ENCODE results near the gene KIAA1958.

The KIAA1958 gene

DNA sequence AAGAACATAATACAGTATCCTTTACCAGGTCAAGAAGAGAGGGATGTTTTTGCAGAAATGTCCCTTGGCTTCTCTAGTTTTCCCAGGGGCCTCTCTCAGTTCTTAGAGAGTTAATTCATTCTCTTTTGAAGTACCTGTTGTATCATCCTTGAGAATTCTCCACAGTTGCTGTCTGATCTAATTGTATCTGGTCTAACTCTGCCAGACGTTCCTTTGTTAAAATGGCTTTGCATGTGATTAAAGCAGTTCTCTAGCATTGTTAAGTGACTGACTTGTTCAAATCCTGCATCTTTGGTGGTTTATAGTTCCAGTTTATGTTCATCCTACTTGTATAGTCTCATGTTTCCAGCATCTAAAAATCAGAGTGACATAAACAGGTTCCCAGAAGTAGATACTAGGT, 65.0 kb downstream of the KIAA1958 start:
- H3K27ac ChIP-seq: no peak overlapping the region

DNA sequence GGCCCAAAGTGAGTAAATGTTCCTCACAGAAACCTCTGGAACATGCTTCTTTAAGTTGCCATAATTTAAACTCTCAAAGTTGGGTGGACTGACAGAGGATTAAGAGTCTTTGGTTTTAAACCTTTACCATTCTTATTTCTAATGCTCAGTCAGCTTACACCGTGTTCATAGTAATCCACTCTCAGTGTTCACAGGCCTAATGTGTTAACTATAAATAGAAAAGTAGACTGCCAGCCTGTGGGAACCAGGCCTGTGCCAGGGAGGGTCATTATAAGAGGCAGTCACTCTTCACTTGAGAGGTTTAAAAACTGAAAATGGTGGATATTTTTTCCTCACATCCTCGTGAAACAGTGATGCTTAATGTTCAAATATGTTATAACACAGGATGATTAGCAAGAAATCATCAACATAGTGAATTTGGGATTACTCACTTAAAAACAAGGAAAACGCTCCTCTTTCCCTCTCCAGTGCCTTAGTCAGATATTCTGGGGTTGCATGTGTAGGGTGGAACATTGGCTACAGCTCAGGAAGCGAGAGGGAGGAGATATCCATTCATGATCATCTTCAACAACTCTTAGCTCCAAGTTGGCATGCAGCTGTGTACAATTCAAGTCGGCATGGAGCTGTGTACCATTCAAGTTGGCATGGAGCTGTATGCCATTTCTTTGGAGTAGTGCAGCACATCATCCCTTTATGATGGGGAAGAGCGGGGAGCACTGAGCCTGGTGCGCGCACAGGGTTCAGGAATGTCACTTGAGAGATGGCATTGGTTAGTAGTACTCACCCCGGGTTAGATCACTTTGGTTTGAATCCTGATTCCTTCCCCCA, 65.8 kb downstream of the KIAA1958 start:
- no peak overlapping the region for H3K4me3 ChIP-seq
- H3K27ac ChIP-seq: no peak overlapping the region

More for the DNA sequence above, 65.0 kb downstream of the KIAA1958 start:
- H3K4me3 ChIP-seq: no peak overlapping the region

DNA sequence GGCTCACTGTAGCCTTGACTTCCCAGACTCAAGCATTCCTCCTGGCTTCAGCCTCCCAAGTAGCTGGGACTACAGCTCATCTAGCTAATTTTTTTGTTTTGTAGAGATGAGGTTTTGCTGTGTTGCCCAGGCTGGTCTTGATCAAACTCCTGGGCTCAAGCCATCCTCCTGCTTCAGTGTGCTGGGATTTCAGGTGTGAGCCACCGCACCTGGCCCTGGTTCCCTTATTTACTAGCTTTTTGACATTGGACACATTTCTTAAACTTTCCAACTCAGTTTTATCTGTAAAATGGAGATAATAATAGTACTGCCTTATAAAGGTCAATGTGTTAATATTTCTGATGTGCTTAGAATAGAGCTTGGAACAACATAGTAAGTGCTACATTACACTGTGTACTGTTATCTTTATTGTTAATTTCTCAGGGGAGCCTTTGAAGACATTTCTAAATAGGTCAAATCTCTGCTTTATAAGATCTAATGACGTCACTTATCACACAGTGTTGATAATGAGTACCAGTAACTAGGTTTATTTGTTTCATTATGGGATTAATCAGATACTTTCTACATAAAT, 66.7 kb downstream of the KIAA1958 start:
- no peak overlapping the region for H3K4me3 ChIP-seq
- H3K27ac ChIP-seq: no peak overlapping the region

DNA sequence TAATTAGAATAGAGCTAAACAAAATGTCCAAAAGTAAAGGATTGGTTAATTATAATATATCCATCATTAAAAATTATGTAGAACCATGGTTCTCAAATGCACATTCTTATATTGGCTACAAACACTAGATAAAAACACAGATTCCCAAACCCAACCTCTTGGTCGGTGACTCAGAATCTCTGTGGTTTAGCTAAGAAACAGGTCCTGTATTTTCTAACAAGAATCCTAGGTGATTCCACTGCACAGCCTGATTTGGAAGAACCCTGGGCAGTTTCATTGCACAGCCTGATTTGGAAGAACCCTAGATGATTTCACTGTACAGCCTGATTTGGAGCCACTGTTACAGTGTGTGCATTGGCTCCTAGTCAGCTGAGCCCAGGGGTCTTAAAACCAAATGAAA, 67.9 kb downstream of the KIAA1958 start:
- no peak overlapping the region for H3K27ac ChIP-seq

DNA sequence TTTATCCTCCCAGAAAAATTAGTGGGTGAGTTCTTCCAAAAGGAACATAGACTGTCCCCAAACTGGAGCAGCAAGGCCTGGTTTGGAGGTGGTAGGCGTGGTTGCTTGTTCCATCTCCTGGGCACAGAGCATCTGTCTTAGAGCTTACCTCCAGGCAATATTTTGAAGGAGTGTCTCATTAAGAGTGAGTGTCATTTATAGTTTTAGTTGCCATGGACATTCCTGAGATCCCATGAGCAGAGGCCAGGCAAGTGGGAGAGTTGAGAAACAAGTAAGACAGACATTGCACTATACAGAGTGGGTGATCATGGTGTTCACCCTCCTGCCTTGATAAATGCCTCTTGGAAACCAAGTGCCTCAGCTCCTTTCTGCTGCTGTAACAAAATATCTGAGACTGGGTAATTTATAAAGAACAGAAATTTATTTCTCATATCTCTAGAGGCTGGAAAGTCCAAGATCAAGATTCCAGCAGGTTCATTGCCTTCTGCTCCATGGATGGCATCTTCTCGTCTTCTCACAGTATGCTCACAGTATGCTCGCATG, 68.5 kb downstream of the KIAA1958 start:
- no peak overlapping the region for H3K27ac ChIP-seq
- no peak overlapping the region for H3K4me3 ChIP-seq

More for the DNA sequence above, 67.9 kb downstream of the KIAA1958 start:
- no peak overlapping the region for H3K4me3 ChIP-seq

DNA sequence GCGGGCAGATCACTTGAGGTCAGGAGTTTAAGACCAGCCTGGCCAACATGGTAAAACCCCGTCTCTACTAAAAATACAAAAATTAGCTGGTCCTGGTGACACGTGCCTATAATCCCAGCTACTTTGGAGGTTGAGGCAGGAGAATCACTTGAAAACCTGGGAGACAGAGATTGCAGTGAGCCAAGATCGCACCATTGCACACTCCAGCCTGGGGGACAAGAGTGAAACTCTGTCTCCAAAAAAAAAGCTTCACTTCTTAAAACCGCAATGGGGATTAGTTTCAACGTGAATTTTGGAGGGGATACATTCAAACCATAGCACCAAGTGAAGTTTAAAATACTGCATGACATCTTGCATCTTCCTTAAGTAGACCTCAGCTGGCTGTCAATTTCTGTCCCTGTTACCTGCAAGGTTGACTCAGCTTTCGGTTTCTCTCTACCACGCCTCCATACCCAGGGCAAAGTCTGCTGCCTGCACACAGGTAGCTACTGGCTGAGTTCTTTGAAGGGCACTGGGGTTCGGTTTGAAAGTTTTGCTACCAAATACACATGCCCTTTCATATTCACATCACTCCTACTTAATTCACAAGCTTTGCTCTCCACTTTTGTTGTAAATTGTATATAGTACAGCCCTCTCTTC, 69.3 kb downstream of the KIAA1958 start:
- Histone ChIP-seq H3K27ac (peak overlapping the region in 2 of 21 experiments; percentile 29 to 37), H3K4me3 (no peak overlapping the region)

DNA sequence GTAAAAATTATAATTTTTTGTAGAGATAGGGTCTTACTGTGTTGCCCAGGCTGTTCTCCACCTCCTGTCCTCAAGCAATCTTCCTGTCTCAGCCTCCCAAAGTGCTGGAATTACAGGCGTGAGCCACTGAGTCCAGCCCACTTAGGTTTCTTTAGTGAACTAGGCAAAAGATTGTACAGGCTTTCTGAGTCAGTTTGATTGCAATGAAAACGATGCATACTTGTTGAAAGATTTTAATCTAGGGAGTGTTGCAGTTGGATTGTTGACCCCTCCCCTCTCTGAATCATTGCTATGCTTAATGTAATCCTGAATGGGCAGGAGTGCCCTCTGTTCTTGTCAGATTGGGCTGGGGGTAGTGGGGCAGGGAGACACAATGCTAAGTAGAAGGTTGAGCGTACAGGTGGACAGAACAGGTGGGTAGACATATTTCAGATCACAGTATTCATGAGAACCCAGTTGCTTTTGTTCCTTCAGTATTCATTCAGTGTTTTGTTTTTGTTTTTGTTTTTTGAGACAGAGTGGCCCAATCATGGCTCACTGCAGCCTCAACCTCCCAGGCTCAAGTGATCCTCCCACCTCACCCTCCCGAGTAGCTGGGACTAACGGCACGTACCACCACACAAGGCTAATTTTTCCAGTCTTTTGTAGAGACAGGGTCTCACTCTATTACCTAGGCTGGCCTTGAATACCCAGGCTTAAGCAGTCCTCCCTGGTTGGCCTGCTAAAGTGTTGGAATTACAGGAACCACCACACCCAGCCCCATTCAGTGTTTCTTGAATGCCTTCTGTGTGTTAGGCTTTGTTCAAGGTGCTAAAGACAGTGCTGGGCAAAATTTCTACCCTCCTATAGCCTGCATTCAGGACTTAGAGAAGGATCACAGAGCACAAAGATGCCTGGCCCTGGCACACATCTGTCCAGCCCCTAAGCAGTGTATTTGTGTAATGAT, 70.1 kb downstream of the KIAA1958 start:
- Histone ChIP-seq H3K27ac (peak overlapping the region in 2 of 21 experiments; percentile 2 to 37), H3K4me3 (no peak overlapping the region)

DNA sequence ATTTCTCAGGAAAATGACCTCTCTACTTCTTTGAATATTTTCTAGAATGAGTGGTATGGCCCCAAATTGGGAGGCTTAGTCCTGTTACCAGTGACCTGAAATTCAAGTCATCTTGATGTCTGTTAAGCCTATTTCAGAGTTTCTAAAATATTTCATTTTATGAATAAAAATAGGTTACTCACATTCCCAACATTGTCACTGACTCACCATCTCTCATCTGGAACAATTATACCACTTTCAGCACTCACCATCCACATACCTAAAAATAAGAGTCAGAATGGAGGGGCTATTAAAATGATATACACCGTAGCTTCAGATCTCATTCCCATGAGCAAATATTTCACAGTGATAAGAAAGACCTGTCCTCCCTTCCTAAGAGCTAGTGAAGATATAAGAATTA, 71.8 kb downstream of the KIAA1958 start:
- no peak overlapping the region for H3K4me3 ChIP-seq
- no peak overlapping the region for H3K27ac ChIP-seq

DNA sequence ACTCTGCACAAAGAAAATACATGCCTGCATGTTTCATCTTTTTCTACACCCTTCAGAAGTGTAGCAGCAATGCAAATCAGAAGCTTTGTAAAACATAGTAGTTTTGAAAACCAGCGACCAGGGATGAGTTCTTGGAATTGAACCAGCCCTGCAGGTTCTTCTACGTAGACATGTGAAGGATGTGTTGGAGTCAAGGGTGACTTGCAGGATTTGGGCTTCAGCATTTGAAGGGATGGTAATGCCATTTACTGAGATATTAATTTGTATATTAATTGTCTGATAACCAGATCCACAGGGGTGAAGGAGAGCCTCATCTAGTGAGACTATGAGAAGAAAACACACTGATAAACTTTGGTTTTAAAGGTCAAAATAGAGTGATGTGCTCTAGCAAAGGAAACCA, 72.4 kb downstream of the KIAA1958 start:
- H3K27ac ChIP-seq: no peak overlapping the region

DNA sequence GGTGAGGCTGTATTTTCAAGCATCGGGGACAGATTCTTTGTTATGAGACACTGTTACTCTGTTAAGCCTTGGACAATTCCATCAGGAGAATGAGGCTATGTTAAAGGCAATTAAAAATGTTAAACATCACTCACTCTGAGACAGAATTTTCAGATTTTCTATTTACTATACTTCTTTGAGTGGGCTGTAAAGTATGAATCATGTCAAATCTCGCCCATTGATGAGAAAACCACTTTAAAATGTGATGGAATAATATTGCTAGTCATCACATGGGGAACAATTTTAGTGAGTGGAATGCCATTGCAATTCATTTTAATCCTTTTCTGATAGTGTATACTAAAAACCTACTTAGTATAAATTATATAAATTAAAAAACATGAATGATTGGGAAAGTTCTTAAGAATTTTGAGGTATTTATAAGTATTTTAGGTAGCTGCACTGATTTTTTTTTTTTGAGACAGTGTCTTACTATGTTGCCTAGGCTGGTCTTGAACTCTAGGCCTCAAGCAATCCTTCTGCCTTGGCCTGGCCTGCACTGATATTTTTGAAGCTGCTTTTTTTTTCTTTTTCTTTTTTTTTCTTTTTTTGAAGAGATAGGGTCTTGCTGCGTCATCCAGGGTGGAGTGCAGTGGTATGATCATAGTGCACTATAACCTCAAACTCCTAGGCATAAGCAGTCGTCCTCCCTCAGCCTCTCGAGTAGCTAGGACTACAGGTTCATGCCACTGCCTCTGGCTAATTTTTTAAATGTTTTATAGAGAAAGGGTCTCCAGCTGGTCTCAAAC, 73.2 kb downstream of the KIAA1958 start:
- no peak overlapping the region for H3K27ac ChIP-seq
- no peak overlapping the region for H3K4me3 ChIP-seq

More for the DNA sequence above, 72.4 kb downstream of the KIAA1958 start:
- H3K4me3 ChIP-seq: no peak overlapping the region

DNA sequence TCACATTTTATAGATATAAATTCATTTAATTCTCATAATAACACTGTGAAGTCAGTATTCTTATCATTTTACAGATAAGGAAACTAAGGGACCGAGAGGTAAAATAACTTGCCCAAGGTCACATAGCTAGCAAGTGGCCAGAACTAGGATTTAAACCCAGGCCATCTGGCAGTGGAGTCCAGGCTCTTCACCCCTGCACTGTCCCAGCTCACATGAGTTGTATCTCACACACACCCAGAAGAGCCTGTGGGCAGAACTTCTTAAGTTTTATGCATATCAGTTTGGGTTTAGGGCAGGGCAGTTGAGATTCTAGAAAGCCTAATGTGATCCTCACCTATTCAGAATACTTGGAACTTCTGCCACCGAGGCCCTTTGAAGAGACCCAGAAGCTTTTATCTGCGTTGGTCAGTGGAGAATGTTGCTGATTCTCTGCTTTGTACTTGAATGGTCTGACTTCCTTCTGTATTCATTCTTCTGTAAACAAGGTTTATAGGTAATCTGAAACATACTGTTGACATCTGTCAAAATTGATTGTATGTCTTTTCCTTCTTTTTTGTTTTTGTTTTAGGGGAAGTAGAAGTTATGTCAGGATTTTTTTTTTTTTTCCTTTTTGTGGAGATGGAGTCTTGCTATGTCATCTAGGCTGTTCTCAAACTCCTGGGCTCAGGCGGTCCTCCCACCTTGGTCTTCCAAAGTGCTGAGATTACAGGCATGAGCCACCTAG, 75.8 kb downstream of the KIAA1958 start:
- H3K27ac ChIP-seq: no peak overlapping the region
- no peak overlapping the region for H3K4me3 ChIP-seq

DNA sequence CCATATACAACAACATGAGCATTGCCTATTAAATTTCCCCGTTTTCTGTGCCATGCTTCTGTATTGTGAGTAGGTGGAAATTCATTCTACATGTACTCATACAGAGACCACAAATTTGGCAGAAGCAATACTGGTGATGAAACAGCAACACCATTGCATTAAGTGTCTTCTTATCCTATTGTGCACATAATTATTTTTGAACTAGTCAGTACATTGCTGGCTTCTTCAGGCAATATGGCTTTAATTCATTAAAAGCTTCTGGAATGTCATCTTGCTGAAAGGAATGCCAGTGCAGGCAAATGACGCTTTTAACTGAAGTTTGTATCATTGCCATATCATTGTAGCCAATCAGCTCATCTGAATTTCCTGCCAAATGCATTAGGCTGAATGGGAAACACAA, 82.6 kb downstream of the KIAA1958 start:
- H3K27ac ChIP-seq: no peak overlapping the region

DNA sequence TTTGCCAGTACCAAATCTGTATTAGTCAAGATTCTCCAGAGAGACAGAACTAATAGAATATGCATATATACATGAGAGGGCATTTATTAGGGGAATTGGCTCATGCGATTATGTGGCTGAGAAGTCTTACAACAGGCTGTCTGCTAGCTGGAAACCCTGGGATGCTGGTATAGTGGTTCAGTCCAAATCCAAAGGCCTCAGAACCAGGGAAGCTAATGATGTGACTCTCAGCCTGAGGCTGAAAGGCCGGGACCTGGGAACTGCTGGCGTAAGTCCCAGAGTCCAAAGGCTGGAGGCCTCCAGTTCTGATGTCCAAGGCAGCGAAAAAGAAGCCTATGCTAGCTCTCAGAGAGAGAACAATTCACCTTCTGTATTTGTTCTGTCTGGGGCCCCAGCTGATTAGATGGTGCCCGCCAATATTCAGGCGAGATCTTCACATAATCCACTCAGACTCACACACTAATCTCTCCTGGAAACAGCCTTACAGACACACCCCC, 84.1 kb downstream of the KIAA1958 start:
- Histone ChIP-seq H3K4me3 (no peak overlapping the region), H3K27ac (no peak overlapping the region)

More for the DNA sequence above, 82.6 kb downstream of the KIAA1958 start:
- H3K4me3 ChIP-seq: no peak overlapping the region

DNA sequence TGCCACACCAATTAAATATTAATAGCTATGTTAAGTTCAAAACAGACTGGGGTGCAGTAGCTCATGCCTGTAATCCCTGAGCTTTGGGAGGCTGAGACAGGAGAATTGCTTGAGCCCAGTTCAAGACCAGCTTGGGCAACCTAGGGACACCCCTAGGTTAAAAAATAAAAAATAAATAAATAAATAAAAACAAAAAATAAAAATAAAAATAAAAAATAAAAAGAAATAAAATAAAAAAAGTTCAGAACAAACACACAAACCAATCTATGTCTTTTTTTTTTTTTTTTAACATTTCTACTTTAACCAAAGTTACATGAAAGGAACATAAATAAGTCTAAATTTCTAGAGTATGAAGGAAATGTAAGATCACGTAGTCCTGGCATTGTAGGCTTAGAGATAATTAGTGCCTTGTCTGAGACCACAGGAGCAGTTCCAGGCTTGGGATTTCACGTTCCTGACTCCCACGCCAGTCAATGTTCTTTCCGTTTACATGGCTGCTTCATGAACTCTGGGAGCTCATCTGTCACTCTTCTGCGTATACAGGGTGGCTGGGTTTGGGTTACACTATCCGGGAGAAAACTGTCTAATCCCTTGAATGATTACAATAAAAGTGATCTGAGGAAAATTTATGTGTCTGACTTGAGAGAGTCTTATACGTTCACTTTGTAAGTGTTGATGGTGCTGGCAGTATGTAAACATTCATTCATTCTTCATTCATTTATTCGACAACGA, 85.2 kb downstream of the KIAA1958 start:
- Histone ChIP-seq H3K4me3 (no peak overlapping the region), H3K27ac (no peak overlapping the region)

DNA sequence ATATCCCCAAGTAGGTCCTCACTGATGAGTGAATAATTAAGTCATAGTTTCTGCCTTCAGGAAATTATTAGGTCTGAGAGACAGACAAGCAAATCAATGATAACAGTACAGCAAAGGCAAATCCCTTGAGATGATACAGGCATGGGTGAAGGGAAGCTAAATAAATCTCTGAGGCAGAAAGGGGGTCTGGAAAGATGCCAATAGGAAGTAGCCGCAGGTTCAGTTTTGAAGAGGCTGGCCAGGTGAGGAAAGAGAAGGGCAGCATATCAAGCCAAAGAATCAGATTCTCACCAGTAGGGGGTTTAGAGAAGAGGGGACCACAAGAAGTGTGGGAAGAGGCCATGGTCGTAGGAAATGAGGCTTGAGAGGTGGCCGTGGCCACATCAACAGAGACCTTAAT, 85.8 kb downstream of the KIAA1958 start:
- Histone ChIP-seq H3K4me3 (no peak overlapping the region), H3K27ac (no peak overlapping the region)

DNA sequence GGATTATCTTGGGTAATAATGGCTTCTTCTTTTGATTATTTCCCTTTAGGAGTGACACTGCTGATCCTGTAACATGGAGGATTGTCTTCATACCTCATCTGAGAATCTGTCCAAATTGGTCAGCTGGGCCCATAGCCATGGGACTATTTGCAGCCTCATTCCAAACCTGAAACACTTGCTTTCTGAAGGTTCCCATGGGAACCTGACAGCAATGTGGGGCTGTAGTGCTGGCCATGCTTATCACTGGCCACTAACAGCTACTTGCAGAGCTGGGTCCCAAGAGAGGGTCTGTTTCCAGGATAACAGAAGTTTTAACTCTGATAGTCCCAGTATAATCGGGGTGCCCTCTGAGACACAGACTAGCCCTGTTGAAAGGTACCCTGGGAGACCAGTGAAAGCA, 87.4 kb downstream of the KIAA1958 start:
- no peak overlapping the region for H3K4me3 ChIP-seq
- no peak overlapping the region for H3K27ac ChIP-seq

DNA sequence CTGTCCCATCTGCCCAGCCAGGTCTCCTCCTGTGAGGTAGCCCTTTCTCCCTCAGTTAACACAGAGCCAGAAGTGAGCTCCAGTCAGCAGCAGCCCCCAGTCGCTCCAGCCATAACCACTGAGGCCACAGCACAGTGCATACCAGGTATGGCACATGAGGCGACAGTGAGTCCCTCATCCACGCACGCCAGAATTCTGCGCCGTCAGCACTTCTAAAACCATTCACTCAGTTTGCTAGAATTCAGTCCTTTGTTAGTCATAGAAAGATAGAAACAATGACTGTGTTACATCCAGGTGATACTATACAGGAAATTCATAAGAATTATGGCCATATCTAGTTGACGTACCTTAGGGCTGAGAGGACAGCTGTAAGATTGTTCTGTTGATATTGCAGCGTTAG, 88.5 kb downstream of the KIAA1958 start:
- Histone ChIP-seq H3K4me3 (no peak overlapping the region), H3K27ac (no peak overlapping the region)
